HG02642 (cell line): ENCODE data around the gene DDX42.
"Not testable (repeated sequence)": the region's sequence is repeated elsewhere in the genome, so short reads cannot be mapped to it uniquely, and the experiment has no call there.

Experiments
- ATAC-seq: cut with Tn5 transposase; IDR thresholded peaks from one replicate; pipeline ENCODE4 v1.9.1; 2021; ENCODE audit warnings: mild to moderate bottlenecking; ENCODE audit not compliant: unreplicated experiment, poor library complexity

DDX42 gene

GRCh38 chr17:63775420-63775819 is 1.4 kb downstream of the DDX42 start:
- no peak for ATAC-seq

GRCh38 chr17:63780507-63780906 is 6.5 kb downstream of the DDX42 start:
- no peak for ATAC-seq

GRCh38 chr17:63780928-63781327 is 7.0 kb downstream of the DDX42 start:
- no peak for ATAC-seq

DNA sequence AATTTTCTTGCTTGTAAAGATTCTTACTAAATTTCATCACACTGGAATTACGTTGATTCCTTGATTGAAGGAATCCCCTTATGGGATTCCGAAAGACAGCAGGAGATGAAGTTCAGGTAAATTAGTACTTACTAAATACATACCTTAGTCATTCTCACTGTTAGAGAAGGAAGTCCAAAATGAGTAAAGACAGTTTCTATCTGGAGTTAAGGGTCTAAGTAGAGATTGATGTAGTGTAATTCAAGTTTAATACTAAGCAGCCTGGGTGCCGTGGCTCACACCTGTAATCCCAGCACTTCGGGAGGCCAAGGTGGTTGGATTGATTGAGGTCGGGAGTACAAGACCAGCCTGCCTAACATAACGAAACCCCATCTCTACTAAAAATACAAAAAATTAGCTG is 9.6 kb downstream of the DDX42 start:
- ATAC-seq: no peak

DNA sequence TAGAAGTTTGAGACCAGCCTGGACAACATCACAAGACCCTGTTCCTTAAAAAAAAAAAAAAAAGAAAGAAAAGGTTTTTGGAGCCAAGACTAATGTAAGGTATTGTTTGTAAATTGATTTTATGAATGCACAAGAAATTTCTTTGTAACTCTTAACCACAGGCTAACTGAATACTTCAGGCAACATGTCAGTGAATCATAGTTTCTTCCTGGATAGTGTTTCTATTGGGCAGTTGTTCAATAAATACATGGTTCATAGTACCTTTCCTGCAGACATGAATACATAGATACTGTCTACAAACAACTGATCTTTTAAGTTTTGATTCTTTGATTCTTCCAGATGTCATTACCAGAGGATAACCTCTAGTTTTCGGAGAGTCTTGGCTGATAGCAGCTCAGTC is 11.6 kb downstream of the DDX42 start:
- no peak for ATAC-seq

GRCh38 chr17:63786117-63786516 is 12.1 kb downstream of the DDX42 start:
- ATAC-seq: no peak

DNA sequence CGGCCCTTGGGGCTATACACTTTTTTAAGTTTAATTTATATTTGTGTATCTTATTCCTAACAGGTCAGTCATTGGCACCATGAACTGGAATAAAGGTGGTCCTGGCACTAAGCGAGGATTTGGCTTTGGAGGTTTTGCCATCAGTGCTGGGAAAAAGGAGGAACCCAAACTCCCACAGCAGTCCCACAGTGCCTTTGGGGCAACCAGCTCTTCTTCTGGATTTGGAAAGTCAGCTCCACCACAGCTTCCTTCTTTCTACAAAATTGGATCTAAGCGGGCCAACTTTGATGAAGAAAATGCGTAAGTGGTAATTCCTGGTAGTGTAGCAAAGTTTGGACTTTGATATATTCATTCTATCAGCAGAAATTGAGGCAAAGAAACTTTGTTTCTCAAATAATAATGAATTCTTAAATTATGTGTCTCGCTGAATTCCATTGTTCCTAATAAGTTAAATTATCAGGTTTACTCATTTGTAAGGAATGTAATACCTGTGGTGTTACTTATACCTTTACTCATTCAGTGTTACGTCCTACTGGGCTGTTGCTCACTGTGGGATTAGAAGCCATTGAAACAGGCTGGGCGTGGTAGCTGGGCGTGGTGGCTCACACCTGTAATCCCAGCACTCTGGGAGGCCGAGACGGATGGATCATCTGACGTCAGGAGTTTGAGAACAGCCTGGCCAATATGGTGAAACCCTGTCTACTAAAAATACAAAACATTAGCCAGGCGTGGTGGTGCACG is 13.2 kb downstream of the DDX42 start:
- no peak for ATAC-seq

GRCh38 chr17:63790057-63790456 is 16.1 kb downstream of the DDX42 start:
- no peak for ATAC-seq

DNA sequence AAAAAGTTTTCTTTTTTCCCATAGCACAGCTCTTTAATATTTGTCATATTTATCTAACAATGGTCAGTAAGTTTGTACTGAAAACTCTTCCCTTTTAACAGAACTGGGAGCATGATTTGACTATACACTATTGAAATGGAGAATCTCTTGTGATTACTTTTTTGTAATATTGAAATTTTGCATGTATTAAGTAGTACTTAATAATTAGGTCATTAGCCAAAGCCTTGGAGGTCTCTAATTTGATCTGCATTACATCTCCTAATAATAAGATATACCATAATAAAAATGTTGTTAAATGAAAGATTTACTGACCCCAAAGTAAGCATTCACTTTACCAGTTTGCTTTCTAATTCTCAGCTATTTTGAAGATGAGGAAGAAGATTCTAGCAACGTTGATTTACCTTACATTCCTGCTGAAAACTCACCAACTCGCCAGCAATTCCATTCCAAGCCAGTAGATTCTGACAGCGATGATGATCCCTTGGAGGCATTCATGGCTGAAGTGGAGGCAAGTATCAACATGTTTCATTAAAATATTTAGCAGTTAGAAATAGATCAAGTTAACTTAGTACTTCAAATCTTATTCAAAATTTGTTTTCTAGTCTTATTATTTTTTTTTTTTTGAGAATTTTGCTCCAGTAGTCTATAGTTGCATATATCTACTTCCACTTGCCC is 18.2 kb downstream of the DDX42 start:
- ATAC-seq: no peak

- ATAC-seq: not testable (repeated sequence)
Measured at GRCh38 chr17:63796375-63796774, 22.4 kb downstream of the DDX42 start.

- ATAC-seq: no peak
Measured at GRCh38 chr17:63798572-63799106, 24.7 kb downstream of the DDX42 start.

DNA sequence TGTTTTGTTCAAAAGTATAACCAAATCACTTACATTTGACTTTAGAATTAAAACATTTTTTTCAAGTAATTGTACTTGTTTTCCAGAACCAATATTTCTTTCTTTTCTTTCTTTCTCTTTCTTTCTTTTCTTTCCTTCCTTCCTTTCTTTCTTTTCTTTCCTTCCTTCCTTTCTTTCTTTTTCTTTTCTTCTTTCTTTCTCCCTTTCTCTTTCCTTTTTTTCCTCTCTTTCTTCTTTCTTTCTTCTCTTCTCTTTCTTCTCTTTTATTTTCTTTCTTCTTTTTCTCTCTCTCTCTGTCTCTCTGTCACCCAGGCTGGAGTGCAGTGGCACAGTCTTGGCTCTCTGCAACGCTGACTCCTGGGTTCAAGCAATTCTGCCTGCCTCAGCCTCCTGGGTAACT is 26.8 kb downstream of the DDX42 start:
- ATAC-seq: no peak

DNA sequence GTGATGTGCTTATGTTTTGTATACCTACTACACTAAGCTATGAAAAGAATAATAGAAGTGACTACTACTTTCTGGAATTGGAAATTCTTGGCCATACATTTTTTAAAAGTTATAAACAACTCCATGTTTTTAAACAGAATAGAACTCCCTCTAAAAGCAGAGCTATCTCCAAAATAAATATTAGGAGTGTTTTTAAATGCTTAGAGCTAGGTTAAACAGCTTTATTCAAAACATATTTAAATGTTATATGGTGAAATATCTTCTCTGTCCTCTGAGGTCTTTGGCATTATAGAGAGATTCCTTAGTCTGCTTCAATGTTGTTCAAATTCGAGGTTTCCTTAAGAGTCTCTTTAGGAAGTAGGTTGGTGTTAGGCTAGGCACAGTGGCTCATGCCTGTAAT is 30.4 kb downstream of the DDX42 start:
- ATAC-seq: no peak

- ATAC-seq: no peak
Measured at GRCh38 chr17:63805591-63805990, 31.6 kb downstream of the DDX42 start.

- no peak for ATAC-seq
Measured at GRCh38 chr17:63809970-63810369, 36.0 kb downstream of the DDX42 start.

DNA sequence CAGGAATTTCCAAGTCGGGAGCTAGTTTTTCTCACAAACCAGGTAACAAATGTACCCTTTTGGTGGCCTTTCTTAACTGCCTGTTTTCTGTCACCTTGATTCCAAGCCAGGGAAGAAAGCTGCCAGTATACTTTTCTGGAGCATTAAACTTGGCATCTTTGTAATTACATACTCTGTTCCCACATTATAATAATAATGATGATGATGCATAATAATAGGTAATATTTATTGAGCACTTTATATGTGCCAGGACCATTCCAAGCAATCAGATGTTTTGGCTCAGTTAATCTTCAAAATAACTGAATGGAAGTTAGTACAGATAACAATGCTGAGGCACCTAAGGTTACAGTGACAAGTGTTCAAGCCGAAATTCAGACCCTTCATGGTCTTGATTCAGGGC is 42.2 kb downstream of the DDX42 start:
- no peak for ATAC-seq

GRCh38 chr17:63816669-63817068 is 42.7 kb downstream of the DDX42 start:
- no peak for ATAC-seq

- ATAC-seq: no peak
Measured at GRCh38 chr17:63817736-63818385, 43.9 kb downstream of the DDX42 start.

GRCh38 chr17:63819131-63819530 is 45.2 kb downstream of the DDX42 start:
- no peak for ATAC-seq

DNA sequence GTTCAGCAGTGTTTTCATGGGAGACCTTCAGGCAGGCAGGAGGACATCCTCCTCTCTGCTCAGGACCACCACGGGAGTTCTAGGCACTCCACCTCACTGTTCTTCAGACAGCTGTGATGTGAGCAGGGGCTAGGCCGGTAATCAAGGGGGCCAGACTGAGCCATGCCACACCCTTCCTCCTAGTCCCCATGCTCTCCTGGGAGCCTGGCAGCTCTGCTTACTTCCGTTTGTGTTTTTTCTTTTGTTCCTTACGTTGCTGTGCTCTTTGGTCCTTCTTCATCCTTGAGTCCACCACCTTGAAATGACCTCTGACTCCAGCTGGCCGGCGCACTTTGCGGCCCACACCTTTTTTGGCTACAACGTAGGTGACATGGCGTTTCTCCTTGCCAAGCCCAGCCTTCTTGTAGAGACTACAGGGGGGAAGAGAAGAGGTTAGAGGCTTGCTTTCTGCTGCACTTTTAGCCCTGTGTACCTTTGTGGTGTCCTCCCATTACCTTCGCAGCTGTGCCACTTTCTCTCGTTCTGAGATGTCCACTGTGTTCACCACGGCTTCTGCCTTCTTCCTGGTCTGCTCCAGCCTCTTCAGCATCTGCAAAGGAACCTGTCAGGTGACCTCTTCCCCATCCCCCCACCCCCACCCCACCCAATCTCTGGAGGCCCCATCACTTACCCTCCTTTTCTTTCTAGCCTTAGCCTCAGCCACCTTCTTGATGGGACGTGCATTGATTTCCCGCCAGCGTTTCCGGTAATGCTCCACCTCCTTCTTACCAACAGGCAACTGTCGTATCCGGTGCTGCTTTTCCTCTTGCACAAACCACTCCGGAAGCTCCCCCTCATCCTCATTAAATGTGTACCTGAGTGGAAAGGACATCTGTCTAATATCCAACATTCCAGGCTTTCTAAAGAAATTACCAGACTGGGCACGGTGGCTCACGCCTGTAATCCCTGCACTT is 45.9 kb downstream of the DDX42 start:
- no peak for ATAC-seq
